GM18873 (cell line): ENCODE measurements around the gene NBL1.
"Not testable (repeated sequence)": the region's sequence is repeated elsewhere in the genome, so short reads cannot be mapped to it uniquely, and the experiment has no call there.

ENCODE experiments used
- ATAC-seq: cut with Tn5 transposase; IDR thresholded peaks from one replicate; pipeline ENCODE4 v1.9.1; 2021; ENCODE audit warnings: mild to moderate bottlenecking, moderate library complexity, moderate number of reproducible peaks; ENCODE audit not compliant: unreplicated experiment, low FRiP score

The NBL1 gene

GRCh38 chr1:19621274-19621950 is 22.7 kb upstream of the NBL1 start:
- no peak for ATAC-seq

GRCh38 chr1:19622204-19622603 is 21.9 kb upstream of the NBL1 start:
- ATAC-seq, result no peak

- no peak for ATAC-seq
Measured at GRCh38 chr1:19623523-19623922, 20.6 kb upstream of the NBL1 start.

GRCh38 chr1:19625291-19625937 is 18.7 kb upstream of the NBL1 start:
- no peak for ATAC-seq

- no peak for ATAC-seq
Measured at GRCh38 chr1:19628879-19629278, 15.2 kb upstream of the NBL1 start.

- ATAC-seq, result no peak
Measured at GRCh38 chr1:19629357-19629756, 14.8 kb upstream of the NBL1 start.

GRCh38 chr1:19630192-19630591 is 13.9 kb upstream of the NBL1 start:
- ATAC-seq, result not testable (repeated sequence)

- no peak for ATAC-seq
Measured at GRCh38 chr1:19630720-19631395, 13.3 kb upstream of the NBL1 start.

GRCh38 chr1:19632211-19632610 is 11.9 kb upstream of the NBL1 start:
- ATAC-seq, result no peak

GRCh38 chr1:19633106-19633505 is 11.0 kb upstream of the NBL1 start:
- ATAC-seq, result no peak

- ATAC-seq, result not testable (repeated sequence)
Measured at GRCh38 chr1:19635064-19635463, 9.0 kb upstream of the NBL1 start.

GRCh38 chr1:19635646-19636045 is 8.5 kb upstream of the NBL1 start:
- ATAC-seq, result no peak

GRCh38 chr1:19636065-19636464 is 8.0 kb upstream of the NBL1 start:
- ATAC-seq, result no peak

GRCh38 chr1:19636749-19637148 is 7.4 kb upstream of the NBL1 start:
- ATAC-seq, result not testable (repeated sequence)

GRCh38 chr1:19637606-19638005 is 6.5 kb upstream of the NBL1 start:
- ATAC-seq, result no peak

- not testable (repeated sequence) for ATAC-seq
Measured at GRCh38 chr1:19639228-19639627, 4.9 kb upstream of the NBL1 start.

- no peak for ATAC-seq
Measured at GRCh38 chr1:19639999-19640362, 4.1 kb upstream of the NBL1 start.

- no peak for ATAC-seq
Measured at GRCh38 chr1:19640363-19641316, 3.5 kb upstream of the NBL1 start.

- ATAC-seq, result no peak
Measured at GRCh38 chr1:19643121-19643520, 990 bp upstream of the NBL1 start.

GRCh38 chr1:19644395-19644680 is 227 bp downstream of the NBL1 start:
- no peak for ATAC-seq
